ENCODE results near the gene CRADD.

The CRADD gene

DNA sequence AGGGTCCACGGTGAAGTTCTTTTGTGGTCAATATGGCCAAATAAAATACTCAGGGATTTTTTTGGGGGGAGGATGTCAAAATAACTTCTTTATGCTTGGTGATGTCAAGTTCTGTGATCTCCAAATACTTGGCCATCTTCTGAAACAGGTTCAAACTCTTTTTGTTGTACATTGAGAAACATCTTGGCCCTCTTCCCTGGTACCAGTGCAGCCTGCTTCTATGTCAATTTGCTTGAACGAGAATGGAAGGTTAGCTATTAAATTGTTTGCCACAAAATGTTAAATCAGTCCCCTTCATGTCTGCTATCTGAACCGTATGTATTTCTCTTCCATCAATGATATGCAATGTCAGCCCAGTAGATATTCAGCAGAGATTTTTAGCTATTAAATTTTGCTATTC lies 6.1 kb upstream of the CRADD start:
- no peak for DNase-seq (ENCODE audit: low read depth)

DNA sequence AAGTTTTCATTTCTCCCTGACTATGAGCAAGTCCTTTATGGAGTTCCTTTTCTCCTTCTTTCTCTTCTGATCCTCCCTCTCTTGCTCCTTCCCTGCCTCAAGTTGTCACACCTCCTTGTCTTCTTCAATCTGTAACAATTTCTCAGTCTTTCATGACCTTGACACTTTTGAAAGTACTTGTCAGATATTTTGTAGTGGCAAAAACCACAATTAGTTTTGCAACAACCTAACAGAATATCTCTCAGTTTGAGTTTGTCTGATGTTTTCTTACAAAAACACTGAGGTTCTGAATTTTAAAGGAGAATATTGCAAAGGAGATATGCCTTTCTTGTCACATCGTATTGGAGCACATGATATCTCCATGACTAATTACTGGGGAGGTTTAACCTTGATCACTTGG lies 4.1 kb upstream of the CRADD start:
- no peak for DNase-seq (ENCODE audit: low read depth)

DNA sequence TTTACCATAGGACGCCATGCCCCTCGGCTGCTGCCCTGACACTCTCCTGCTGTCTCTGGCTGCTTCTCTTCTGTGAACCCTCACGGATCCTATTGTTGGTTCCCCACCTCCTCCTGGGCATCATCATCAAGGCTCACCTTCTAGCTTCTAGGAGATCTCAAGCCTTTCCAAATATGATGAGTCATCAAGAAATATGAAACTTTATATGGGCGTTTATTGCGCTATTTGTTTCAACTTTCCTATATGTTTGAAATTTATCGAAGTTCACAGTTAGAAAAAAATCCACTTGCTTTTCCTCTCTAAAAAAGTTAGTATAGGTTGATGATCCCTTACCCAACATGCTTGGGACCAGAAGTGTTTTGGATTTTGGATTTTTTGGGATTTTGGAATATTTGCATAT lies 2.8 kb upstream of the CRADD start:
- no peak for DNase-seq (ENCODE audit: low read depth)

DNA sequence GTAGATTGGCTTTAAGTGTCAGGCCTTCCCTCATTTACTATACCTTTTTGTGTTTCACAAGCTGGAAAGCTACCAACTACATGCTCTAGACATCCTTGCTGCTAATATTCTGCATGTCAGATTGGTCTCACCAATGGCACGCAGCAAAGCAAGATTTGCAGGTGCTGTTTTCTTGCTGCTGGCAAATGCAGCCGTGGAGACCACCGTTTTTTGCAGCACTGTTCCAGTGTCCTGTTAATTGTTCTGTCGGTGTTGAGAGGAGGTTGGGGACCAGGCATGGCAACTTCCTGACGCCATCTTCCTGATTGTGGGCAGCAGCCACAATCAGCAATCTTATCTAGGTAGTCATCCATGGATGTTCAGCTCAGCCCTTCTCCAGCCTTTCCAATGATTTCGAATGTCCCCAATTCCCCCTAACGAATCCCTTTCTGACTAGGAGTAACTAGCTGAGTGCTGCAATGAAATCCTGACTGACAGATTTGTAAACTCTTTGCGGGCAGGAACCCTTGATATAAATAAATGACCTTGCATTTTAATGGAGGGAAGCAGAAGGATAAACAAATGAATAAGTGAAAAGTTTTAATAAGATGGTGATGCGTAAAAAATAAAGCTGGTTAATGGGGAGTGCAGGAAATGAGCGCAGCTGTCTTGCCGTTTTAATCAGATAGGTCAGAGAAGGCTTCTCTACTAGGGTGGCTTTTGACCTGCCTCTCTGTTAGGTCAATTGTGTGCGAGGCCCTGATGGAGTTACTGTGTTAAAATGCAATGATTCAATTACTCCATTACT lies 574 bp upstream of the CRADD start:
- DNase-seq (ENCODE audit: low read depth), result no peak

DNA sequence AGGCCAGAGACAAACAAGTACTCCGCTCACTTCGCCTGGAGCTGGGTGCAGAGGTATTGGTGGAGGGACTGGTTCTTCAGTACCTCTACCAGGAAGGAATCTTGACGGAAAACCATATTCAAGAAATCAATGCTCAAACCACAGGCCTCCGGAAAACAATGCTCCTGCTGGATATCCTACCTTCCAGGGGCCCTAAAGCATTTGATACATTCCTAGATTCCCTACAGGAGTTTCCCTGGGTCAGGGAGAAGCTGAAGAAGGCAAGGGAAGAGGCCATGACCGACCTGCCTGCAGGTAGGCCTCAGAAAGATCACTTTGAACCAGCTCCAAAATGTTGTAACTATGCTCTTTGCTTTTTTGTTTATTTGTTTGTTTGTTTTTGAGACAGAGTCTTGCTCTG lies 1.6 kb downstream of the CRADD start:
- no peak for DNase-seq (ENCODE audit: low read depth)

DNA sequence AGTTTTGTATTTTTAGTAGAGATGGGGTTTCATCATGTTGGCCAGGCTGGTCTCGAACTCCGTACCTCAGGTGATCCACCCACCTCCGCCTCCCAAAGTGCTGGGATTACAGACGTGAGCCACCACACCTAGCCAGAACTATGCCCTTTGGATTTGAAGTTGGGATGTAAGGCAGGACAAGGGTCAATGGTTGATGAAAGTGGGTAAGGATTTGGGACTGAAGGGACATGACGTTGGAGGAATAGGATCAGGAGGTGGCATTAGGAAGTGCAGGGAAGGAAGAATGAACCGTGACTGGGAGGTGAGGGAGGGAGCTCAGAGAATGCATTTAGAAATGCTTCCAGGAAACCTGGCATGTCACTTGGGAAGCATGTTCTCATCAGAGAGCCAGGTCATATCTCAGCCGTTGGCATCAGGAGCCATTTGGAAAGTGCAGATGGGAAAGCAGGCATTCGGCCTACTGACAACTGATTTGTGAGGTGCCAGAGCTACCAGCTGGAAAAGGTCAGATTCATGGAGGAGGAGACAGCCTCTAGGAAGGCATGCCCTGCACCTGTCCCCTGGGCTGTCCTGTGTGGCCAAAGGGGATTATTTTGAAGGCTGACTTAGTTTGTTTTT lies 2.2 kb downstream of the CRADD start:
- no peak for DNase-seq (ENCODE audit: low read depth)

DNA sequence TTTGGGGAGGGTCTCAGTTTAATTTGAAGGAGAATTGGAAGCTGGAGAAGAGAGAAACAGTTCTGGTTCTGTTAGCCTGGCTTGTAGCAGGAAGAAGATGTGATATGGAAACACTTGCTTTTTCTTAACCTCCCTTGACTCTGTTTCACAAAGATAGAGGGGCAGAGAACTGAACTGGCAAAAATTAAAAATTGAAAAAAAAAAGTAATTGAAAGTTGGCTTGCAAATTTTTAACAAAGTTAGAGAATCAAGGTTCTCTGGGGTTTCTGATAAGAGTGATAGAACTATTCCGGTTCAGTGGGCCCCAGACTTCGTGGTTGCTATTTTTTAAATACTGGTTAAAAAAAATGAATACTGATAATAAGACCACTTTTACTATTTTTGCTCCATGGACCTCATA lies 2.8 kb downstream of the CRADD start:
- no peak for DNase-seq (ENCODE audit: low read depth)

DNA sequence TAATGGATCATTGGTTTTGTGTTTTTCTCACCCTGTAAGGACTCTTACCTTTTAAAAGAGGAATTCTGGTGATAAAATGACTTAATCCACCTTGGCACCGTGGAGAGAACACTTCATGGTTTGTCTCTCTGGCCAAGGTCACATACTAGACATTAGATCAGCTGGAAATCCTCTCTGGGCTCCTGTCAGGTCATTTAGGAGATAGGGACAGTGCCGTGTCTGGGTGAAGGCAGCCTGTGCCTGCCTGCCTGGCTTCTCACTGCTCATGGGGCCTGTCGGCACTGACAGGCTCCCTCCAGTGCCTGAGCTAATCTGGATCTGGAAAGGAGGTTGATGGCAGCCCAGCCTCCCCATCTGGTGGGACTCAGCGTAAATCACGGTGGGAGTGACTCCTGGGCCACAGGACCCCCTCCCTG lies 5.7 kb downstream of the CRADD start:
- DNase-seq (ENCODE audit: low read depth), result no peak

DNA sequence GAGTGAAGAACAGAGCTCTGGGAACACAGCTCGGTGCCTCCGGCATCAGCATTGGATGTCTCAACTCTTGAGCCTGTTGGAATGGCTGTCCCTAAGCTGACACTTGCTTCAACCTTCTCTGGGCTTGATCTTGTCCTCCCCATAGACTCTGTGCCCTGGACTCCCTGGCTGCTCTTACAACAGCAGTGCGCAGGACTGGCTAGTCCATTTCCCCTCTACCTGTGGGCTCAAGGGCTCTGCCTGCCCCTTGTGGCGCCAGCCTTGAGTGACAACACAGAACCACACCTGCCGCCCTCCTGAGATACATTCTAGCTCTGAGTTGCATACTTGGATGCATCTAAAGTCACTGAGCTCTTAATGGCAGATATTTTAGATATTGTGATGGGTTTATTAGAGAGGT lies 6.2 kb downstream of the CRADD start:
- DNase-seq (ENCODE audit: low read depth), result no peak

DNA sequence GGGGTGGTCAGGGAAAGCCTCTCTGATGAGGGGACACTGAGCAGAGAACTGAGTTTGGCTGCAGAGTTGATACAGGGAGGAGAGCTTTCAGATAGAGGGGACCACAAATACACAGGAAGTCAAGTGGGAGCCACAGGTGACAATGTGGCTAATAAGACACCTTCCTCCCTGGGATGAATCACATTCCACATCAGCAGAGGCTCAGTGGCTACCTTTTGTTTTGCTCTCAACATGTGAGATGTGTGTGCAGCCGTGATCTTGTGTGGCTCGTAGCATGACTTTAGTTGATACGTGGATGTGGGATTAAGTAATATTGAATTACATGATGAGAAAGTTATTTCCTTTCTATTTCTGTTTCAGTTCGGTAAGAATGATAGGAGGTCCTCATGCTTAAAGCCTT lies 7.5 kb downstream of the CRADD start:
- DNase-seq (ENCODE audit: low read depth), result no peak

DNA sequence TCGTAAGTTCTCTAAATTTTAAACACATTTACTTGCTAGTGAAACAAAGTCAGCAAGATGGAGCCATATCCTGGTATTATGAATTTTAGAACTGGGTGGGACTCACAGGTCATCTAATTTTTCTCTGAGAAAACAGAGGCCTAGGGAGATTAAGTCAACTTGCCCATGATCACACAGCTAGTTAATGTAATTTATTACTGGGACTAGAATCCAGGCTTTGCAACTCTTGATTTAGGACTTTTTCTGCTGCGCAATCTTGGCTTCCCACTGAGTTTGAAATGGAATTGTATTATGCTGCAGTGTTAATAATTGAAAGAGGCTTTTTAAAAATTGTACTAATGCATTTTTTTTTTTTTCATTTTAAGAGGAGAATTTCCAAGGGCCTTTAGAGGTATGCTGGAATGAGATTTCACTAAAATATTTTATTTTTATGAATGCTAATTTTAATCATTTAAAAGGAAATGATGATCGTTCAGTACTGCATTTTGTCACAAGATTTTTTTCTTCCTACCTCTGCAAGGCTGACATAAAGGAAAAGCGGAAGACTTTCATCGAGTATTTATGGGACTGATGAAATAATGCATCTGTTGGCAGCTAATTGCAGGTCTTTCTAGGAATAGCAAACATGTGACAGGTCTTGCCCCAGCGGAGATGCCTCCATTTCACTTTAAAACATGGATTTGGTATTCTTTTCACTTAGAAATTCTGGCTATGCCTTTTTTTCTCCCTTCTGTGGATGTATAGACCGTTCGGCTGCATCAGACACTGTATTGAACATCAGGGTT lies 9.6 kb downstream of the CRADD start:
- no peak for DNase-seq (ENCODE audit: low read depth)

DNA sequence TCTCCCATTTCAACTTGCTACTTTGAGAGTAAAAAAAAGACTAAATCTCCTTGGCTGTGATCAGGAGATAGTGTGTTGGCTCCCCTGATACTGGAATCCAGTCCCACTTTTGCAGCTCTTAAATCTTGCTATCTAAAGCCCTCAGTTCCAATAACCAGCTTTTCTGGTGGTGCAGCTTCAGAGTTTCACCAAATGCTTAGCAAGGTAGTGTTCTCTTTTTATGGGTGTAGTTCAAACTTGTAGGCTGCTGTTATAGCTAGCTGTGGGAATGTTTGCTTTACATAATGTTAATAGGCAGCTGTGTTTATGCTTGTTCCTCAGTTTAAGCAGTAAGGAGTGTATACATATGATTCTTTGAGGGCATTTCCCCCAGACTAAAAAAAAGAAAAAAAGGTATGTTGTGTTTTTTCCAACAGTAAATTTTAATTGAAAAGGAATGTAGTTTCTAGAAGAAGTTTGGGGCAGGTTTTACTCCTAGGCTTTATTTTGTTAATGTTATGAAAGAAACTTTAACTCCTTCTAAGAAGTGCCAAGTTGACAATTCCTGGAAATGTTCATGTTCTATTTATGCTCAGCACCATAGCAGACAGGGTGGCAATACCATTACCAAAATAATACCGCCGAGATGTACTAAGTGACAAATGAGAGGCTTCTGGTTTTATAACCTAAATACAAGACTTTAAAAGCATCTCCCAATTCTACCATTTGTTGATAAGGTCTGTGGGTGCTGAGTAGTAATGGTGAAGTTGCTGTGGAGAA lies 12.1 kb downstream of the CRADD start:
- no peak for DNase-seq (ENCODE audit: low read depth)

DNA sequence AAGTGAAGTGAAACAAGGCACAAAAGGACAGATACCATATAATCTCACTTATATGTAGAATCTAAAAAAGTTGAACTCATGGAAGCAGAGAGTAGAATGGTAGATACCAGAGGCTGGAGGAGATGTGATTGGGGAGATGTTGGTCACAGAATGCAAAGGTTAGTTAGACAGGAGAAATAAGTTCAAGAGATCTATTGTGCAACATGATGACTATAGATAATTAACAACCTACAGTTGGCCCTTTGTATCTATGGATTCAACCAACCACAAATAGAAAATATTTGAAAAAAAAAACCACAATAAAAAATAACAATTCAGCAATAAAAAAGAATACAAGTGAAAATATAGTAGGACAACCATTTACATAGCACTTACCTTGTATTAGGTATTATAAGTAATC lies 19.3 kb downstream of the CRADD start:
- DNase-seq (ENCODE audit: low read depth), result no peak

DNA sequence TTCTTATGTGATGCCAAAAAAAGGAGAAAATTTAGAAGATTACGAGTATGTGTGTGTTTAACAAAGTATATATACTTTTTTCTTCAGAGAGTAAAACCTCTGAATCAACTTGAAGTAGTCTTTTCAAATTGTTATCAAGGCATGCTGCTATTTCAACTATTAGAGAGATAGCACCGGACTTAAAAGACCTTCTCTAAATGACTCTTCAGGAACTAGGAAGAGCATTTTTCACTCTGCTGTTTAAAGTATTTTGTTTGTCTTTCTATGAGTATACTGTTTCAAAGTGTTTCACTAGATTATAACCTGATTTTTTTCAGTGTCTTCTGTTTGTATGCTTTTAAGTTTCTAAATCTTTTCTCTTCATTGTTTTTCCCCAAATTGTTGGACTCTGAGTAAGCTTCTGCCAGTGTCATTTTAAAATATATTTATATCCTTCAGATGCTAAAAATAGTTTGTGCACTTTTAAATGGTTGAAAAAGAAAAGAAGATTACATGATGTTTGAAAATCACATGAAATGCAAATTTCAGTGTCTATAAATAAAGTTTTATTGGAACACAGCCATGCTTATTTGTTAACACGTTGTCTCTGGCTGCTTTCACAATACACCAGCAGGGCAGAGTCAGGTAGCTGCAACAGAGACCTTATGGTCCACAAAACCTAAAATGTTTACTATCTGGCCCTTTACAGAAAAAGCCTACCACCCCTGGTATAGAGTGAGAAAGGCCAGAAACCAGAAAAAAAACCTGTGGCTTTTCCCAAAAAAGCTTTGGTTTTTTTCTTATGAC lies 21.3 kb downstream of the CRADD start:
- no peak for DNase-seq (ENCODE audit: low read depth)

DNA sequence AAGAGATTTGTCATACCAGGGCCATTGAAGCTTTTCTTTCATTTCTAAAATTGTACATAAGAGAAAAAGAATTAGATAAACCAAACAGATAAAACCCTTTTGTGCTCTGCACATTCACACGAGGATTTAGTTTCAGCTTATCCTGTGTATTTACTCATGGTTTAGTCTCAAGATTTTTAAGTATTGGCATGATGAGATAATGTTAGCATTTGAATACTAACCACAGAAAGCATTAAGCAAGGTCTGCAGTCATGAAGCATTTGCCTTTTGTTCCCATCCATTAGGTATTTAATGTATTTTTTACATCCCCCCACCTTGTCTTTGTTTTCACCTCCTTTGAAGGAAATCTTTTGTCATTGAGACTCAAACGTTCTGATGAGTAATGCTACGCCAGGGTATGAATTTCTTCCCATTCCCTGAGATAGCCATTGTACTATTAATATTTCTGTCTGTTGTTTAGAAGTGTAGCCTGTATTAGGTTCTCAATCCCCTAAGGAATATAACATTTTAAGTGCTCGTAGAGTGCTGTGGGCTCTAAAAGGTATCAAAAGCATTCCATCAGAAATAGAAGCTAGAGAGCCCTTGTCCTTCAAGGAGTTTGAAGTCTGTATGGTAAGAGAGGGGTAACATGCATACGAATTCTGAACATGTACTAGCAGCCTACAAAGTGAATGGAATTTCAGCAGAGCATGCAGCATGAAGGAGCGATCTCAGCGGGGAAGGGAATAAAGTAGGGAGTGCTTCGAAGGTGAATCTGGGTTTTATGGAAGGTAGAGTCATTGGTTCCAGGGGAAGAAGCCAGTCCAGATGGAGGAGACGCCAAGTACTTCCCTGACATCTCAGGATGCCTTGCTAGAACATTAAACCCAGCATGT lies 22.3 kb downstream of the CRADD start:
- no peak for DNase-seq (ENCODE audit: low read depth)

DNA sequence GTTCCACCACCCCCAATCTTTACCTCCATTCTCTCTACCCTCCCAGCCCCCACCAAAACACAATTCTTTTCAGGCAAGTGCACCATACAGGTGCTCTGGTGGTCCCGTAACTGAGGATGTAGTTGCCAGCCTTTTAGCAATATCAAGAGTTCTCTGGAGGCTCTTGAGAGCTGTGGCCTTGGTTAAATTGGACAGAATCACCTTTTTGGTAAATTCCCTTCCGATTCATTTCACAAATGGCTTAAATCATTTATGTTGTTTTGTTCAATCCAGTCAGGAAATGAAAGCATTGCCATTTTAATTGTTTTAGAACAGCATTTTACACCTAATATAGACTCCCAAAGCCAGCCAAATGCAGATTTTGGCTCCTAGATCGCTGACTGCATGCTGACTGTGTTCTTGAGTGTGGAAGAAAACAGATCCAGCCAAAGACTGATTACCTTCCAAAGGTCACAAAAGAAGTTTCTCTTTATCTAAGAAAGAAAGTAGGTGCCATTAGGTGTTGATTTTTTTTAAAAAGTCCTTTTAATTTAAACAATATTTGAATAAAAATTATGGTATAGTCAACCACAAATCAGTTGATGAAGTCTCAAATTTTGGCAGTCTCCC lies 25.6 kb downstream of the CRADD start:
- DNase-seq (ENCODE audit: low read depth), result no peak

DNA sequence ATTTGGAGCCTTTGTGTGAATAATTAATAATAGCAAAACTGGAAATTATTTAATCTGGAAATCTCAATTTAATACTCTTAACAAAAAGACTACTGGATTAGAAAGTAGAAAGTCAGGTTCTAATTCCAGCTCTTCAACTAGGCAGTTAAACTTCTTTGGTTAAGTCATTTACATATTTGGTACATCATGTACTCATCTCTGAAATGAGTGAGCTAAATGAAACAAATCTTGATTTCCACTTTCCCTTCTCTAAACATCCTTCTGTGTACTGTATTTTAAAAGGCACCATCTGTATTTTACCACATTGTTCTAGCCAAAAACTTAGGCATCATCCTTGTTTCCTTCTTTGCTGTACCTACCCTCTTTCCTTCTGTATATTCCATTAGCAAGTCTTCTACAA lies 26.9 kb downstream of the CRADD start:
- DNase-seq (ENCODE audit: low read depth), result no peak

DNA sequence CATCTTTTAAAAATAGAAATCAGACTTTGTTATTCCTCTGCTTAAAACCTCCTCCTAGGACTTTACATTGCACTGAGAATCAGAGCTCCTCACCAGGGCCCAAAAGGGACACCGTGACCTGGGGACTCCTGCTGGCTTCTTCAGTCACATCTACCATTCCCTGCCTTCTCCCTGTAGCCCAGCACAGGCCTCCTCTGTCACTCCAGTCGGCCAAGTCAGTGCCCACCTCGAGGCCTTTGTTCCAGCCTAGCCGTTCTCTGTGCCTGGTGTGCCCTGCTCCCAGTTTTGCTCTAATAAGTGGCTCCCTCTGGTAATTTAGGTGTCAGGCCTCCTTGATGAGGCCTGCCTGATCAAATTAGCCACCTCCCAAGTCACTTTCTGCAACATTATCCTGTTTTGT lies 27.4 kb downstream of the CRADD start:
- no peak for DNase-seq (ENCODE audit: low read depth)

DNA sequence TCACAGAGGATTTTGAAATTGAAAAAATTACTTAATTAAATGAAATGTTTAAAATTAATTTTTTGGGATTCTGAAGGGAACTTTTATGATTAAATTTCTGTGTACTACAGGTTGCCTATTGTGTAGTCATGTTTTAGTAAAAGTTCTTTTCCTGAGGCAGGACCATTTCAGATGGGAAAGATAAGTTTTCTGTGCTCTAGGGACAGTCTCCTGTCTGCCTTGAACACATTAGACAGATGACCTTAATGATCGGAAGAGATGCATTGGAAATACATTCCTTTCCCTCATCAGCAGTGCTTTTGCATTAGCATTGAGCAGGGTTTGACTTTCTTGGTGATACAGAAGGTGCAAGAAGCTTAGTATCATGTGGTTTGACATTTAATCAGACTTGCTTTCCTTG lies 28.1 kb downstream of the CRADD start:
- DNase-seq (ENCODE audit: low read depth), result no peak

DNA sequence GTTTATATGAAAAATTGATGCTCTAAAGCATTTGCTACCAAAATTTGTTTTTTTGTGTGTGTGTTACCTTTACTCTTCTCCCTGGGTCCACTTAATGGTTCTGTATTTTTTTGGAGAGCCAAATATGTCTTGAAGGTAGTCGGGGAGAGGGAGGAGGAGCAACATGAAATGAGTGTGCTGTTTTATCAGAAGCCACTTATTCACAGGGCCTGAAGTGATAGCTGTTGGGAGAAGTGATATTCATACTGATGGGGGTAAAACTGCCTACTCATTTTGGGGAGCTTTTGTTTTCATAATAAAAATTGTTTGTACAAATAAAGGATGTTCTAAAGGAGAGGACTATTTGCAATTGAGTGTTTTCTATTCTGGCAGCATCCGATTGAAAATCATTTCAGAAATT lies 29.2 kb downstream of the CRADD start:
- no peak for DNase-seq (ENCODE audit: low read depth)
